HepG2 (cell line): ENCODE results near the gene EPN3. TPM values are rescaled to one million over a fixed set of nuclear protein-coding genes. Genes with fewer than 3 reads are reported as not detected.

ENCODE experiments used
- ARNT2 ChIP-seq: sonication (generic); formaldehyde crosslinking; IDR thresholded peaks from 2 replicates; pipeline ENCODE4 v1.8.0; 2022; ENCODE audit warnings: mild to moderate bottlenecking, low read depth, missing genetic modification reagents, moderate library complexity
- CENPX ChIP-seq: sonication (generic); formaldehyde crosslinking; IDR thresholded peaks from 2 replicates; pipeline ENCODE4 v1.9.0; 2021; ENCODE audit warnings: mild to moderate bottlenecking, missing genetic modification reagents, moderate library complexity
- ELF3 ChIP-seq: IDR thresholded peaks from 2 replicates; pipeline ENCODE4 v1.6.1; 2016; ENCODE audit warnings: missing genetic modification reagents, missing compliant biosample characterization
- FOXK1 ChIP-seq: sonication (generic); formaldehyde crosslinking; IDR thresholded peaks from 2 replicates; pipeline ENCODE4 v1.4.0; 2020; ENCODE audit warnings: low read depth, missing genetic modification reagents, borderline replicate concordance
- FOXM1 ChIP-seq: sonication (generic); formaldehyde crosslinking; IDR thresholded peaks from 2 replicates; pipeline ENCODE4 v1.5.0; 2020; ENCODE audit warnings: missing genetic modification reagents
- GTF2F1 ChIP-seq: fragments of 150-350 bp; IDR thresholded peaks from 2 replicates; pipeline ENCODE4 v1.6.1; 2014; ENCODE audit warnings: low read length
- MBNL3 ChIP-seq: fragments of 250-450 bp; sonication (Bioruptor Pico); conservative IDR thresholded peaks from 2 replicates; pipeline ENCODE4 v1.8.0; 2022; ENCODE audit warnings: mild to moderate bottlenecking, inconsistent platforms
- NFATC3 ChIP-seq: sonication (generic); formaldehyde crosslinking; IDR thresholded peaks from 2 replicates; pipeline ENCODE4 v1.5.1; 2020; ENCODE audit warnings: mild to moderate bottlenecking, missing genetic modification reagents
- RELA ChIP-seq: sonication (generic); formaldehyde crosslinking; IDR thresholded peaks from 2 replicates; pipeline ENCODE4 v1.4.0; 2020; ENCODE audit warnings: missing genetic modification reagents
- SMAD9 ChIP-seq: sonication (generic); formaldehyde crosslinking; IDR thresholded peaks from 2 replicates; pipeline ENCODE4 v1.5.1; 2020; ENCODE audit warnings: mild to moderate bottlenecking, missing genetic modification reagents
- ZFAT ChIP-seq: sonication (generic); formaldehyde crosslinking; conservative IDR thresholded peaks from 2 replicates; pipeline ENCODE4 v1.8.1; 2023; ENCODE audit warnings: missing genetic modification reagents, inconsistent platforms
- ZFP41 ChIP-seq: sonication (generic); formaldehyde crosslinking; IDR thresholded peaks from 2 replicates; pipeline ENCODE4 v1.4.0; 2020; ENCODE audit warnings: mild to moderate bottlenecking, missing genetic modification reagents, borderline replicate concordance
- ZFYVE20 ChIP-seq: sonication (generic); formaldehyde crosslinking; IDR thresholded peaks from 2 replicates; pipeline ENCODE4 v1.8.0; 2023; ENCODE audit warnings: low read depth, mild to moderate bottlenecking, moderate library complexity, missing genetic modification reagents, borderline replicate concordance
- ZNF180 ChIP-seq: sonication (generic); formaldehyde crosslinking; IDR thresholded peaks from 2 replicates; pipeline ENCODE4 v1.4.0; 2020; ENCODE audit warnings: low read depth, missing genetic modification reagents, borderline replicate concordance
- ZNF235 ChIP-seq: sonication (generic); formaldehyde crosslinking; IDR thresholded peaks from 2 replicates; pipeline ENCODE4 v1.8.1; 2023; ENCODE audit warnings: mild to moderate bottlenecking, missing genetic modification reagents, borderline replicate concordance
- ZNF556 ChIP-seq: sonication (generic); formaldehyde crosslinking; IDR thresholded peaks from 2 replicates; pipeline ENCODE4 v1.4.0; 2020; ENCODE audit warnings: mild to moderate bottlenecking, missing genetic modification reagents, borderline replicate concordance
- ZNF724P ChIP-seq: sonication (generic); formaldehyde crosslinking; IDR thresholded peaks from 2 replicates; pipeline ENCODE4 v1.8.0; 2022; ENCODE audit warnings: missing genetic modification reagents, borderline replicate concordance
- ZSCAN20 ChIP-seq: sonication (generic); formaldehyde crosslinking; IDR thresholded peaks from 2 replicates; pipeline ENCODE4 v1.4.0; 2020; ENCODE audit warnings: missing genetic modification reagents, mild to moderate bottlenecking, borderline replicate concordance
- polyA plus RNA-seq, 8 experiments: library from polyadenylated mRNA; depleted of rRNA in 3 of 8; stranded (reverse) in 7 of 8; unstranded in 1 of 8; fragments of >200 nt; fragmentation: Illumina TruSeq in 4 of 8; extraction: Trizol in 4 of 8; gene quantifications; 2 replicates each; pipeline versions ENCODE4 v1.2.1 to v1.2.3, GENCODE V29; 2011 to 2016; ENCODE audit warnings: low read depth in 4 of 8, missing spikeins in 1 of 8, mixed read lengths in 1 of 8; ENCODE audit not compliant: insufficient read depth in 1 of 8
- total RNA-seq, 5 experiments: library from RNA; depleted of rRNA; stranded (reverse); fragments of >200 nt; fragmentation: Illumina TruSeq; extraction: Trizol; gene quantifications; 2 replicates each; pipeline ENCODE4 v1.2.3, GENCODE V29; 2016; ENCODE audit warnings: low read depth in 1 of 5
- TF ChIP-seq, protein P1 (sequence below): sonication (generic); formaldehyde crosslinking; IDR thresholded peaks from 2 replicates; pipeline ENCODE4 v1.5.0; 2020; ENCODE audit warnings: missing genetic modification reagents, mild to moderate bottlenecking, borderline replicate concordance
- TF ChIP-seq, protein P2 (sequence below): fragments of 450-650 bp; IDR thresholded peaks from 2 replicates; pipeline ENCODE4 v1.6.1; 2016
- TF ChIP-seq, protein P3 (sequence below): sonication (generic); formaldehyde crosslinking; IDR thresholded peaks from 2 replicates; pipeline ENCODE4 v1.5.0; 2020; ENCODE audit warnings: mild to moderate bottlenecking, missing genetic modification reagents
- TF ChIP-seq, protein P4 (sequence below): sonication (generic); formaldehyde crosslinking; IDR thresholded peaks from 2 replicates; pipeline ENCODE4 v1.4.0; 2020; ENCODE audit warnings: missing genetic modification reagents, borderline replicate concordance

Gene EPN3
- total and polyA plus RNA-seq, 2 of the 13 experiments (the other 11 are each of a cell fraction or from before 2014, with no cell fraction given) = 0.11 to 0.95 TPM

DNA sequence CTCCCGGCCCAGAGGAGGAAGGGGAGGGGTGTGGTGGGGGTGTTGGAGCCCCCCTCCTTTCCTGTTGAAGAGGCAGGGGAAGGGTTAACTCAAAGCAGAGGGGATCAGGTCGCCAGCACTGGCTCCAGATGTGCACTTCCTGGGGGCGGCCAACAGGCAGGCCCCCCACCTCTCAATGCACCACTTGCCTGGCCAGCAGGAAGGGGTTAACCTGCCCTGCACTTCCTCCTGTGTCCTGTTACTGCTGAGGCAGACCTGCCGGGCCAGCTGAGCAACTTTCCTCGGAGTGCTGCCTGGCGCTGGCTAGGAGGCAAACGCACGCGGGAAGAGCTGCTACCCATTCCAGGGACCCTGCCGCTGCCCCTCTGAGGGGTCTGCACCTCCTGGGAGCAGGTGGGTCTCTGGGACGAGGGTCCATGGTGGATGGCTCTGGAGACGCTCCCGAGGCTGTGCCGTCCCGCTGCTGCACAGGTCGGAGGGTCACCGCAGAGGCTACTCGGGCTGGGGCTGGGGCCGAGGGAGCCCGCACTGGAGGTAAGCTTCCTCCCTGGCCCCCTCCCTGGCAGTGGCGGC is at the start of gene EPN3 (continued):
- TF ChIP-seq, protein P1, sequence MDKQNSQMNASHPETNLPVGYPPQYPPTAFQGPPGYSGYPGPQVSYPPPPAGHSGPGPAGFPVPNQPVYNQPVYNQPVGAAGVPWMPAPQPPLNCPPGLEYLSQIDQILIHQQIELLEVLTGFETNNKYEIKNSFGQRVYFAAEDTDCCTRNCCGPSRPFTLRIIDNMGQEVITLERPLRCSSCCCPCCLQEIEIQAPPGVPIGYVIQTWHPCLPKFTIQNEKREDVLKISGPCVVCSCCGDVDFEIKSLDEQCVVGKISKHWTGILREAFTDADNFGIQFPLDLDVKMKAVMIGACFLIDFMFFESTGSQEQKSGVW (CRISPR knock-in tag) = no peak
- TF ChIP-seq ZNF180 (CRISPR knock-in tag) (no peak), ZSCAN20 (CRISPR knock-in tag) (no peak), SMAD9 (no peak), ZNF556 (CRISPR knock-in tag) (no peak), MBNL3 (CRISPR knock-in tag) (no peak), ZFAT (CRISPR knock-in tag) (no peak), ZNF724P (no peak), ZFP41 (no peak), RELA (CRISPR knock-in tag) (no peak), FOXM1 (no peak), ZFYVE20 (CRISPR knock-in tag) (no peak), GTF2F1 (no peak), ELF3 (CRISPR knock-in tag) (peak; percentile 26; the same call in 1 of the 2 replicates), ZNF235 (no peak), ARNT2 (CRISPR knock-in tag) (no peak), FOXK1 (CRISPR knock-in tag) (no peak), NFATC3 (CRISPR knock-in tag) (no peak), CENPX (CRISPR knock-in tag) (no peak)
- TF ChIP-seq, protein P2, sequence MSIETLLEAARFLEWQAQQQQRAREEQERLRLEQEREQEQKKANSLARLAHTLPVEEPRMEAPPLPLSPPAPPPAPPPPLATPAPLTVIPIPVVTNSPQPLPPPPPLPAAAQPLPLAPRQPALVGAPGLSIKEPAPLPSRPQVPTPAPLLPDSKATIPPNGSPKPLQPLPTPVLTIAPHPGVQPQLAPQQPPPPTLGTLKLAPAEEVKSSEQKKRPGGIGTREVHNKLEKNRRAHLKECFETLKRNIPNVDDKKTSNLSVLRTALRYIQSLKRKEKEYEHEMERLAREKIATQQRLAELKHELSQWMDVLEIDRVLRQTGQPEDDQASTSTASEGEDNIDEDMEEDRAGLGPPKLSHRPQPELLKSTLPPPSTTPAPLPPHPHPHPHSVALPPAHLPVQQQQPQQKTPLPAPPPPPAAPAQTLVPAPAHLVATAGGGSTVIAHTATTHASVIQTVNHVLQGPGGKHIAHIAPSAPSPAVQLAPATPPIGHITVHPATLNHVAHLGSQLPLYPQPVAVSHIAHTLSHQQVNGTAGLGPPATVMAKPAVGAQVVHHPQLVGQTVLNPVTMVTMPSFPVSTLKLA = no peak
- TF ChIP-seq, protein P3, sequence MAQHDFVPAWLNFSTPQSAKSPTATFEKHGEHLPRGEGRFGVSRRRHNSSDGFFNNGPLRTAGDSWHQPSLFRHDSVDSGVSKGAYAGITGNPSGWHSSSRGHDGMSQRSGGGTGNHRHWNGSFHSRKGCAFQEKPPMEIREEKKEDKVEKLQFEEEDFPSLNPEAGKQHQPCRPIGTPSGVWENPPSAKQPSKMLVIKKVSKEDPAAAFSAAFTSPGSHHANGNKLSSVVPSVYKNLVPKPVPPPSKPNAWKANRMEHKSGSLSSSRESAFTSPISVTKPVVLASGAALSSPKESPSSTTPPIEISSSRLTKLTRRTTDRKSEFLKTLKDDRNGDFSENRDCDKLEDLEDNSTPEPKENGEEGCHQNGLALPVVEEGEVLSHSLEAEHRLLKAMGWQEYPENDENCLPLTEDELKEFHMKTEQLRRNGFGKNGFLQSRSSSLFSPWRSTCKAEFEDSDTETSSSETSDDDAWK (CRISPR knock-in tag) = no peak
- TF ChIP-seq, protein P4, sequence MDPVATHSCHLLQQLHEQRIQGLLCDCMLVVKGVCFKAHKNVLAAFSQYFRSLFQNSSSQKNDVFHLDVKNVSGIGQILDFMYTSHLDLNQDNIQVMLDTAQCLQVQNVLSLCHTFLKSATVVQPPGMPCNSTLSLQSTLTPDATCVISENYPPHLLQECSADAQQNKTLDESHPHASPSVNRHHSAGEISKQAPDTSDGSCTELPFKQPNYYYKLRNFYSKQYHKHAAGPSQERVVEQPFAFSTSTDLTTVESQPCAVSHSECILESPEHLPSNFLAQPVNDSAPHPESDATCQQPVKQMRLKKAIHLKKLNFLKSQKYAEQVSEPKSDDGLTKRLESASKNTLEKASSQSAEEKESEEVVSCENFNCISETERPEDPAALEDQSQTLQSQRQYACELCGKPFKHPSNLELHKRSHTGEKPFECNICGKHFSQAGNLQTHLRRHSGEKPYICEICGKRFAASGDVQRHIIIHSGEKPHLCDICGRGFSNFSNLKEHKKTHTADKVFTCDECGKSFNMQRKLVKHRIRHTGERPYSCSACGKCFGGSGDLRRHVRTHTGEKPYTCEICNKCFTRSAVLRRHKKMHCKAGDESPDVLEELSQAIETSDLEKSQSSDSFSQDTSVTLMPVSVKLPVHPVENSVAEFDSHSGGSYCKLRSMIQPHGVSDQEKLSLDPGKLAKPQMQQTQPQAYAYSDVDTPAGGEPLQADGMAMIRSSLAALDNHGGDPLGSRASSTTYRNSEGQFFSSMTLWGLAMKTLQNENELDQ (CRISPR knock-in tag) = no peak
